ENCODE measurements around the gene MEPE.

Gene MEPE

DNA sequence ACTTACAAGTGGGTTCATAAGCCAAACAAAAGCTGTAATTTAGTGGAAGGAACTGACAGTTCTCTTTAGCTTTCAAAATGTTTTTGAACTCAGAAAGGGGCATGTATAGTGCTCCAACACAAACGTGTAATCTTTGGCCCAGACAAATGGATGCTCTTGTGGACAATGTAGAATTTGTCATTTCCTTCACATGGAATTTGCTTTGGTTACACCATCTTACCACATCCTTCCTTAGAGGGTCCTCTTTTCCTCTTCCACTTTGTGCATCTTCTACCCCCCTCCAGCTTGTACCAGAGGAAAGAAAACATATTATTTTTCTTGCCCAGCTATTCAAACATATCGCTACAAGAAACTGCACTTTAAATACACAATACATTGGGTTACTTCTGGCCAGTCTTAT, 42.4 kb downstream of the MEPE start:
- Mint-ChIP-seq H3K9me3 (no peaks in the 10 kb centered on the region), H3K4me3 (no peak overlapping the region), H3K36me3 (ENCODE audit: low read depth) (no peaks in the 10 kb centered on the region), H3K27ac (no peak overlapping the region), H3K4me1 (no peaks in the 10 kb centered on the region), H3K27me3 (ENCODE audit: low read depth) (no peaks in the 10 kb centered on the region)
- TF ChIP-seq, protein P1, sequence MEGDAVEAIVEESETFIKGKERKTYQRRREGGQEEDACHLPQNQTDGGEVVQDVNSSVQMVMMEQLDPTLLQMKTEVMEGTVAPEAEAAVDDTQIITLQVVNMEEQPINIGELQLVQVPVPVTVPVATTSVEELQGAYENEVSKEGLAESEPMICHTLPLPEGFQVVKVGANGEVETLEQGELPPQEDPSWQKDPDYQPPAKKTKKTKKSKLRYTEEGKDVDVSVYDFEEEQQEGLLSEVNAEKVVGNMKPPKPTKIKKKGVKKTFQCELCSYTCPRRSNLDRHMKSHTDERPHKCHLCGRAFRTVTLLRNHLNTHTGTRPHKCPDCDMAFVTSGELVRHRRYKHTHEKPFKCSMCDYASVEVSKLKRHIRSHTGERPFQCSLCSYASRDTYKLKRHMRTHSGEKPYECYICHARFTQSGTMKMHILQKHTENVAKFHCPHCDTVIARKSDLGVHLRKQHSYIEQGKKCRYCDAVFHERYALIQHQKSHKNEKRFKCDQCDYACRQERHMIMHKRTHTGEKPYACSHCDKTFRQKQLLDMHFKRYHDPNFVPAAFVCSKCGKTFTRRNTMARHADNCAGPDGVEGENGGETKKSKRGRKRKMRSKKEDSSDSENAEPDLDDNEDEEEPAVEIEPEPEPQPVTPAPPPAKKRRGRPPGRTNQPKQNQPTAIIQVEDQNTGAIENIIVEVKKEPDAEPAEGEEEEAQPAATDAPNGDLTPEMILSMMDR (IDR thresholded peaks at IDR 0.05; ENCODE audit: unreplicated experiment in 3 of 3), result no peak

DNA sequence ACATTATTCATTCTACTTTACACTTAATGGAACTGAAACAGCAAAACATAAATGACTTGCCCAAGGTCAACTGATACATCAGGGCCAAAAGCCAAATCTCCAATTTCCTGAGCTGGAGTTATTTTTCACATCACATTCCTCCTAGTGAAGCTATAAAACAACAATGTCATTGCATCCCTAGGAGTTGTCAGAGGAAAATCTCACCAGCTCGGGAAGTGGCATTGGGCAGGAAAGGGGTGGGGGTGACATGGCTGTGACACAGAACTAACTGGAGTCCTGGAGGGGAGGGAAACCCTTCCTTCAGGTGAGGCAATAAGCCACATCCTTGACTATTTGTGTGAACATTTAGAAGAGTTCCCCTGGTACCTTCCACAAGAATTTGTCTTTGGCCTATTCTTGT, 47.3 kb downstream of the MEPE start:
- TF ChIP-seq, protein P1 (IDR thresholded peaks at IDR 0.05; ENCODE audit: unreplicated experiment in 3 of 3), result no peak
- H3K27ac Mint-ChIP-seq, result no peak overlapping the region
- no peaks in the 10 kb centered on the region for H3K4me1 Mint-ChIP-seq
- H3K4me3 Mint-ChIP-seq, result no peak overlapping the region
- no peaks in the 10 kb centered on the region for H3K36me3 Mint-ChIP-seq (ENCODE audit: low read depth)
- no peaks in the 10 kb centered on the region for H3K27me3 Mint-ChIP-seq (ENCODE audit: low read depth)
- no peaks in the 10 kb centered on the region for H3K9me3 Mint-ChIP-seq

DNA sequence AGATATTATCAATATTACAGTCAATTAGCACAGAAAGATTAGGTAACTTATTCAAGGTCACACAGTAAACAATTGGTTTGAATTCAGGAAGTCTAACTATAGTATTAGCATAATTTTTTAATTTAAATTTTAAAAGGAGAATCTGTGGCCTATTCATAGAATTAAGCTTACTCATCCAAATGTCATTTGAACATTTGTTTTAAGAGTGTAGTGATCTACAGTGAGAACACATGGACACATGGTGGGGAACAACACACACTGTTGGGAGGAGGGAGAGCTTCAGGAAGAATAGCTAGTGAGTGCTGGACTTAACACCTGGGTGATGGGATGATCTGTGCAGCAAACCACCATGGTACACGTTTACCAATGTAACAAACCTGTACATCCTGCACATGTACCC, 48.3 kb downstream of the MEPE start:
- Mint-ChIP-seq H3K9me3 (no peaks in the 10 kb centered on the region), H3K27ac (no peak overlapping the region), H3K4me3 (no peak overlapping the region), H3K36me3 (ENCODE audit: low read depth) (no peaks in the 10 kb centered on the region), H3K4me1 (no peaks in the 10 kb centered on the region), H3K27me3 (ENCODE audit: low read depth) (no peaks in the 10 kb centered on the region)
- TF ChIP-seq, protein P1 (IDR thresholded peaks at IDR 0.05; ENCODE audit: unreplicated experiment in 3 of 3), result no peak

DNA sequence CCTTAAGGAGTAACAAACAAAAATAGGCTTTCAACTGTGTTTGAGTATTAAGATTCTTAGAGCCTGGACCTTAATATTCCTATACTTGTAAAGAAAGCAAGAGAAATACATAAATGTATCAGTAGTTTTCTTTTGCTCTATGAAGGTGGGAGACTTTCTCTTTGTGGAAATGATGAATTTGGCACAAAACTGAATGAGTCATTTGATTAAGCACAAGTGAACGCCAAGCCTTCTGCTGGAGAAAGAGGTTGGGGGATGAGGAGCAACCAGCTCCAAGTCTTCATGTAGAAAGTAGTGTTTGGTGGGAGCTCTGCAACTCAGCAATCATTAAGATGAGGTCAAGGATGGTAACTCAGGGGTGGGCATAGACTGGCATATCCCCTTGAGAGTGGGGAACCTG, 49.6 kb downstream of the MEPE start:
- H3K4me1 Mint-ChIP-seq, result no peaks in the 10 kb centered on the region
- no peak overlapping the region for H3K27ac Mint-ChIP-seq
- no peaks in the 10 kb centered on the region for H3K27me3 Mint-ChIP-seq (ENCODE audit: low read depth)
- no peaks in the 10 kb centered on the region for H3K9me3 Mint-ChIP-seq
- no peak overlapping the region for H3K4me3 Mint-ChIP-seq
- TF ChIP-seq, protein P1 (IDR thresholded peaks at IDR 0.05; ENCODE audit: unreplicated experiment in 3 of 3), result no peak
- no peaks in the 10 kb centered on the region for H3K36me3 Mint-ChIP-seq (ENCODE audit: low read depth)

DNA sequence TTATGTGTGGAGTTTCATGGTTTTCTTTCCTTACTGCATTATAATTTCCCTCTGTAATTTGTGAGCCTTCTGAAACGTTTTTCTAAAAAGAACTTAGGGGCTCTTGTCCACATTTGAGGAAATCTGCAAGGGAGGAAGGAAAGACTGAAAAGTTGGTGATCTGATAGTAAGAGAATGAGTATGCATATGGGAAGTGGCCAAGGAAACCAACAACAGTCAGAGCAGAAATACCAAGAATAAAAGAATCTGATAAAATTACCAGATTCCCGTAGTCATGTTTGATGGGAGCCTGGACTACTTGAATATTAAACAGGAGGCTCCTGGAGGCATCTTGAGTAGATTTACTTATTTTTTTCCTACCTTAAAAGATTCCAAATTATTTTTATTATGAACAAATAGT, 50.1 kb downstream of the MEPE start:
- TF ChIP-seq, protein P1 (IDR thresholded peaks at IDR 0.05; ENCODE audit: unreplicated experiment in 3 of 3), result no peak
- Mint-ChIP-seq H3K4me1 (no peaks in the 10 kb centered on the region), H3K36me3 (ENCODE audit: low read depth) (no peaks in the 10 kb centered on the region), H3K9me3 (no peaks in the 10 kb centered on the region), H3K4me3 (no peak overlapping the region), H3K27ac (no peak overlapping the region), H3K27me3 (ENCODE audit: low read depth) (no peaks in the 10 kb centered on the region)

DNA sequence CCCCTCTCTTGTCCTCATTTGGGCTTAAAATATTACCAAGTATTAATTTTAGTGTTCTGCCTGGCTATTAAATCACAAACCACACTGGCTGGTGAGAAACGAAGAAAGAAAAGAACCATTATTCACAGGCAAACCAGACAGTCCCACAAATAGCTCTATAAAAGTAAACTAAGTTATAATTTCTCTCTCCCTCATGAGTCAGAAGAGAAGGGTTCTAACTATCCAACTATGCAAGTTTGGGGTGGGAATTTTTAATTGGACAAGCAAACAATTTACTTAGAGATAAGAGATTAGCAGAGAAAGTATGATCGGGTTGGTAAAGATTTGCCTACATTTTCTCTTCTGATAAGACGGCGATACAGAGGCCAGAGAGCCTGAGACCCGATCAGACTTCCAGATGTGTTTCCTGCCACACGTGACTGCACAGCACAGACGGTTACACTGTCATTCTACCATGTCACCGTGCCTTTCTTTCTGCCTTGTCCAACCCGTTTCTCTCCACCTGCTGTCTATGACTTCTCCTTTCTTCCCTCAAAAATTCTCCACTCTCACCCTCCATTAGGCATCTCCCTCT, 52.3 kb downstream of the MEPE start:
- no peaks in the 10 kb centered on the region for H3K36me3 Mint-ChIP-seq (ENCODE audit: low read depth)
- H3K27ac Mint-ChIP-seq, result no peak overlapping the region
- H3K4me3 Mint-ChIP-seq, result no peak overlapping the region
- H3K4me1 Mint-ChIP-seq, result no peaks in the 10 kb centered on the region
- TF ChIP-seq, protein P1 (IDR thresholded peaks at IDR 0.05; ENCODE audit: unreplicated experiment in 3 of 3), result no peak
- H3K9me3 Mint-ChIP-seq, result peaks cover 13% of the 10 kb centered on the region
- H3K27me3 Mint-ChIP-seq (ENCODE audit: low read depth), result no peaks in the 10 kb centered on the region

Measured in nephron (organoid).